HepG2 (cell line): ENCODE data around the gene TCEA3. TPM values are rescaled to one million over a fixed set of nuclear protein-coding genes. Genes with fewer than 3 reads are reported as not detected.

Experiments
- ATAC-seq: fragments of 200-7000 bp; cut with Tn5 transposase; 3 replicates; pipeline ENCODE4 v1.9.1; 2020; ENCODE audit warnings: mild to moderate bottlenecking, moderate library complexity
- BruUV-seq: library from RNA; stranded (reverse); fragments of 400-500 nt; replicated peaks from 2 replicates; lab custom pipeline; 2021; lab: Mats Ljungman, UMichigan
- CTCF ChIA-PET: fragments of 300-600 bp; formaldehyde crosslinking; extraction: SDS; loops from one replicate; lab custom pipeline; 2021; ENCODE audit warnings: low total read pairs, inconsistent platforms, low intra/inter-chr PET ratio; lab: Yijun Ruan, JAX
- POLR2A ChIA-PET: fragments of 350-600 bp; sonication (Branson Sonifier 250); formaldehyde crosslinking; loops from one replicate; lab custom pipeline; 2020; ENCODE audit warnings: antibody characterized with exemption, inconsistent platforms; lab: Yijun Ruan, JAX
- DNase-seq: peaks from one replicate; pipeline ENCODE4 v3.0.0-alpha.2; 2015; ENCODE audit warnings: low spot score
- FAIRE-seq: peaks from 3 replicates; lab custom pipeline; 2011; peaks lifted over from hg19 to GRCh38; lab: Jason Lieb, UNC
- H2AFZ ChIP-seq: one replicate; pipeline ENCODE4 v1.6.1; 2011; ENCODE audit warnings: low read length, inconsistent platforms
- H3K27ac ChIP-seq: fragments of 300-600 bp; 3 replicates; pipeline ENCODE4 v1.8.0; 2011; ENCODE audit warnings: mixed run types, mild to moderate bottlenecking, mixed read lengths, low read length, inconsistent platforms; ENCODE audit not compliant: insufficient read depth; ENCODE audit errors: extremely low read length
- H3K27me3 ChIP-seq, 2 experiments: fragments of 200-600 bp in 1 of 2; 2 replicates in 1 of 2; 3 replicates in 1 of 2; pipeline versions ENCODE4 v1.6.0 to v1.8.0; 2011; ENCODE audit warnings: low read length in 2 of 2, mild to moderate bottlenecking in 2 of 2, moderate library complexity in 2 of 2, inconsistent platforms in 1 of 2; ENCODE audit not compliant: insufficient read depth in 2 of 2, control insufficient read depth in 1 of 2
- H3K36me3 ChIP-seq, 2 experiments: fragments of 200-600 bp in 1 of 2; replicated peaks in 1 of 2; 2 replicates in 1 of 2; 3 replicates in 1 of 2; pipeline versions ENCODE4 v1.5.1 to v1.8.0; 2011; ENCODE audit warnings: low read length in 2 of 2, inconsistent platforms in 1 of 2; ENCODE audit not compliant: insufficient read depth in 2 of 2, control insufficient read depth in 1 of 2
- H3K4me1 ChIP-seq: 2 replicates; pipeline ENCODE4 v1.5.1; 2012; ENCODE audit warnings: low read length, inconsistent platforms; ENCODE audit not compliant: insufficient read depth
- H3K4me2 ChIP-seq: 2 replicates; pipeline ENCODE4 v1.6.0; 2011; ENCODE audit warnings: low read depth, low read length, inconsistent platforms
- H3K4me3 ChIP-seq, 3 experiments: fragments of 200-600 bp in 1 of 3; sonication (generic), shearing (Covaris generic) in 1 of 3; replicated peaks in 1 of 3; 2 replicates each; pipeline ENCODE4 v1.5.1; 2011 to 2016; ENCODE audit warnings: low read length in 3 of 3, inconsistent platforms in 2 of 3, low read depth in 2 of 3, mild to moderate bottlenecking in 2 of 3, control low read depth in 1 of 3, mixed read lengths in 1 of 3; ENCODE audit not compliant: insufficient read depth in 1 of 3
- H3K79me2 ChIP-seq: one replicate; pipeline ENCODE4 v1.6.1; 2011; ENCODE audit warnings: low read length, inconsistent platforms; ENCODE audit not compliant: insufficient read depth
- H3K9ac ChIP-seq: 2 replicates; pipeline ENCODE4 v1.6.0; 2011; ENCODE audit warnings: mild to moderate bottlenecking, low read depth, low read length, inconsistent platforms; ENCODE audit not compliant: insufficient read depth
- H3K9me3 ChIP-seq: 2 replicates; pipeline ENCODE4 v1.5.1; 2012; ENCODE audit warnings: mild to moderate bottlenecking, low read length
- H4K20me1 ChIP-seq: 2 replicates; pipeline ENCODE4 v1.6.0; 2011; ENCODE audit warnings: inconsistent platforms, mild to moderate bottlenecking, low read length, moderate library complexity; ENCODE audit not compliant: insufficient read depth
- CC2D1A ChIP-seq: sonication (generic); formaldehyde crosslinking; IDR thresholded peaks from 2 replicates; pipeline ENCODE4 v1.8.1; 2023; ENCODE audit warnings: mild to moderate bottlenecking, missing genetic modification reagents
- CREM ChIP-seq, 2 experiments: sonication (generic) in 1 of 2; formaldehyde crosslinking in 1 of 2; IDR thresholded peaks; 2 replicates each; pipeline versions ENCODE4 v1.4.0 to v1.6.1; 2016 to 2020; ENCODE audit warnings: antibody characterized with exemption in 1 of 2, mild to moderate bottlenecking in 1 of 2, missing genetic modification reagents in 1 of 2
- FLYWCH1 ChIP-seq: sonication (generic); formaldehyde crosslinking; IDR thresholded peaks from 2 replicates; pipeline ENCODE4 v1.8.1; 2023; ENCODE audit warnings: mild to moderate bottlenecking, missing genetic modification reagents
- KDM2A ChIP-seq: sonication (generic); formaldehyde crosslinking; IDR thresholded peaks from 2 replicates; pipeline ENCODE4 v1.4.0; 2020; ENCODE audit warnings: low read depth, missing genetic modification reagents, borderline replicate concordance
- MXD4 ChIP-seq: IDR thresholded peaks from 2 replicates; pipeline ENCODE4 v1.6.1; 2016; ENCODE audit warnings: mild to moderate bottlenecking, missing biosample characterization, missing genetic modification reagents
- YEATS2 ChIP-seq: sonication (generic); formaldehyde crosslinking; IDR thresholded peaks from 2 replicates; pipeline ENCODE4 v1.4.0; 2020; ENCODE audit warnings: missing genetic modification reagents, borderline replicate concordance
- ZNF317 ChIP-seq: sonication (generic); formaldehyde crosslinking; IDR thresholded peaks from 2 replicates; pipeline ENCODE4 v1.5.0; 2020; ENCODE audit warnings: mild to moderate bottlenecking, missing genetic modification reagents
- ZNF547 ChIP-seq: sonication (generic); formaldehyde crosslinking; IDR thresholded peaks from 2 replicates; pipeline ENCODE4 v1.5.1; 2020; ENCODE audit warnings: mild to moderate bottlenecking, missing genetic modification reagents
- ZNF720 ChIP-seq: sonication (generic); formaldehyde crosslinking; IDR thresholded peaks from 2 replicates; pipeline ENCODE4 v1.4.0; 2020; ENCODE audit warnings: missing genetic modification reagents
- ZNF75D ChIP-seq: sonication (generic); formaldehyde crosslinking; IDR thresholded peaks from 2 replicates; pipeline ENCODE4 v1.8.1; 2023; ENCODE audit warnings: missing genetic modification reagents, mild to moderate bottlenecking, borderline replicate concordance
- ZNF772 ChIP-seq: sonication (generic); formaldehyde crosslinking; IDR thresholded peaks from 2 replicates; pipeline ENCODE4 v1.5.0; 2020; ENCODE audit warnings: mild to moderate bottlenecking, missing genetic modification reagents
- ZNF773 ChIP-seq: sonication (generic); formaldehyde crosslinking; IDR thresholded peaks from 2 replicates; pipeline ENCODE4 v1.4.0; 2020; ENCODE audit warnings: missing genetic modification reagents, borderline replicate concordance
- WGBS: methylation state at CpG from one replicate; pipeline ENCODE4 v1.1.6; 2017; ENCODE audit warnings: low lambda C conversion rate; 5-methylcytosine and 5-hydroxymethylcytosine counted together
- in situ Hi-C: cut with HindIII; loops from 2 replicates; pipeline ENCODE4 v1.10.0; 2017; ENCODE audit warnings: low pct_unique_long_range_greater_than_20kb; ENCODE audit not compliant: extremely low pct_ligation_motif_present
- intact Hi-C: fragments of 100-400 bp; cut with micrococcal nuclease; formaldehyde crosslinking; loops from one replicate; pipeline ENCODE4 v1.10.0; 2022; ENCODE audit not compliant: unreplicated experiment
- polyA plus RNA-seq, 8 experiments: library from polyadenylated mRNA; depleted of rRNA in 3 of 8; stranded (reverse) in 7 of 8; unstranded in 1 of 8; fragments of >200 nt; fragmentation: Illumina TruSeq in 4 of 8; extraction: Trizol in 4 of 8; gene quantifications; 2 replicates each; pipeline versions ENCODE4 v1.2.1 to v1.2.3, GENCODE V29; 2011 to 2016; ENCODE audit warnings: low read depth in 4 of 8, missing spikeins in 1 of 8, mixed read lengths in 1 of 8; ENCODE audit not compliant: insufficient read depth in 1 of 8
- total RNA-seq, 5 experiments: library from RNA; depleted of rRNA; stranded (reverse); fragments of >200 nt; fragmentation: Illumina TruSeq; extraction: Trizol; gene quantifications; 2 replicates each; pipeline ENCODE4 v1.2.3, GENCODE V29; 2016; ENCODE audit warnings: low read depth in 1 of 5
- TF ChIP-seq, protein P1 (sequence below): sonication (generic); IDR thresholded peaks from 2 replicates; pipeline ENCODE4 v1.6.1; 2016; ENCODE audit warnings: low read depth, borderline replicate concordance
- TF ChIP-seq, protein P2 (sequence below): sonication (generic); formaldehyde crosslinking; IDR thresholded peaks from 2 replicates; pipeline ENCODE4 v1.8.0; 2022; ENCODE audit warnings: mild to moderate bottlenecking, missing genetic modification reagents; ENCODE audit not compliant: insufficient replicate concordance
- TF ChIP-seq, protein P3 (sequence below): sonication (generic); formaldehyde crosslinking; IDR thresholded peaks from 2 replicates; pipeline ENCODE4 v1.8.0; 2022; ENCODE audit warnings: missing genetic modification reagents, mild to moderate bottlenecking, moderate library complexity, borderline replicate concordance

TCEA3 gene
- total and polyA plus RNA-seq, 2 of the 13 experiments (the other 11 are each of a cell fraction or from before 2014, with no cell fraction given): 55.5 to 84.6 TPM

DNA sequence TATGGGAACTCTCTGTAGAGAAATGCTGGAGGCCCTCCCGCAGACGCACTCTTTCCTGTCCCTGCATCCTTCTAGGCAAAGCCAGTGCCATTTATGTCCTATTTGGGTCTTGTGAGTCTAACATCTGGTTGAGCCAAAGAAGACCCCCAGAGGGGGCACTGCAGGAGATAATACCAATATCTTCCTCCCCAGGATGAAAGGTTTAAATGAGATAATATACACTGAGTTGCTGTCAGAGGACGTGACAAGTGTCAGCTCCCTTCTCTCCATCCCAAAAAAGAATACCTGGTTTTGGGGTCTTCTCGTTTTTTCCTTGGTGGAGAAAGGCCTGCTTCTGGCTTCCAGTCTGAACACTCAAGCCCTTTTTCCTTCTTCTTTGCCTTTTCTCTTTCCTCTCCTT lies 7.6 kb downstream of the TCEA3 start:
- intact Hi-C loops (no loop called here), in situ Hi-C loops (no loop called here)
- H3K9ac ChIP-seq: no peak overlapping the region
- H3K27me3 ChIP-seq: no peaks in the 10 kb centered on the region
- no peak overlapping the region for H3K4me2 ChIP-seq
- H2AFZ ChIP-seq: no peak overlapping the region
- no peaks in the 10 kb centered on the region for H4K20me1 ChIP-seq
- 99% methylated on average over 4 of the region's 4 CpGs for WGBS
- BruUV-seq: no TSS peak
- TF ChIP-seq ZNF75D (CRISPR knock-in tag): no peak
- no peak for TF ChIP-seq CREM (IDR thresholded peaks at IDR 0.05)
- no peak for TF ChIP-seq CREM (CRISPR knock-in tag; IDR thresholded peaks at IDR 0.05)
- TF ChIP-seq, protein P1, sequence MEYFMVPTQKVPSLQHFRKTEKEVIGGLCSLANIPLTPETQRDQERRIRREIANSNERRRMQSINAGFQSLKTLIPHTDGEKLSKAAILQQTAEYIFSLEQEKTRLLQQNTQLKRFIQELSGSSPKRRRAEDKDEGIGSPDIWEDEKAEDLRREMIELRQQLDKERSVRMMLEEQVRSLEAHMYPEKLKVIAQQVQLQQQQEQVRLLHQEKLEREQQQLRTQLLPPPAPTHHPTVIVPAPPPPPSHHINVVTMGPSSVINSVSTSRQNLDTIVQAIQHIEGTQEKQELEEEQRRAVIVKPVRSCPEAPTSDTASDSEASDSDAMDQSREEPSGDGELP: no peak
- TF ChIP-seq, all 625 proteins: peak for 0
- no peak overlapping the region for H3K4me3 ChIP-seq
- H3K9me3 ChIP-seq: no peaks in the 10 kb centered on the region
- peaks cover 27% of the 10 kb centered on the region for H3K79me2 ChIP-seq
- peaks cover 11 to 32% of the 10 kb centered on the region in 2 experiments for H3K36me3 ChIP-seq
- POLR2A ChIA-PET: no interaction called here
- FAIRE-seq: no peak
- CTCF ChIA-PET: no interaction called here
- no peak for DNase-seq
- ATAC-seq: no peak
- peaks cover 47% of the 10 kb centered on the region for H3K4me1 ChIP-seq
- H3K27ac ChIP-seq: peak overlapping the region; percentile 23

DNA sequence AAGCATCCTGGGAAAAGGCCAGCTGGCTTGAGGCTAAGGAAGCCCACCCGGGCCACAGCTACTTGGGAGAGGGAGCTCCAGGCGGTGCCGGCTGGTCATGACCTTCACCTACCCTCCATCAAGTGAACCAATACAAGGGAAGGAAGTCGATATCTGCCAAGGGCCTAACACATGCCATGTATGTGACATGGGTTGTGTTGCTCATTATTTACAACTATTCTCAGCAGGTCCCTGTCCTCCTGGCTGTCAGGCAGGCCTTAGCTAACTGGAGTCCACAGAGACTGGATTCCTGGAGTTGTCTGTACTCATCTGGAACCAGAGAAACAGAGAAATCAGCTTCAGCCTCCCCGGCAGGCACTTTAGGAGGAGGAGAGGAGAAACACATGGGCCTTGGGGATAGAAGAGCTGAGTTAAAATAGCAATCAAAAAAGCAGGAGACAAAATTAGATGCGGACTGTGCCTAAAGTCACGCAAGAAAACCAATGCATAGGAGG lies 15.7 kb downstream of the TCEA3 start:
- BruUV-seq: no TSS peak
- no peaks in the 10 kb centered on the region for H3K4me1 ChIP-seq
- TF ChIP-seq ZNF720 (CRISPR knock-in tag) (no peak), ZNF773 (CRISPR knock-in tag) (no peak), MXD4 (CRISPR knock-in tag) (no peak), ZNF317 (CRISPR knock-in tag) (no peak), ZNF547 (no peak), CC2D1A (no peak), FLYWCH1 (CRISPR knock-in tag) (no peak), ZNF772 (CRISPR knock-in tag) (no peak), YEATS2 (CRISPR knock-in tag) (no peak), KDM2A (no peak)
- TF ChIP-seq, protein P2, sequence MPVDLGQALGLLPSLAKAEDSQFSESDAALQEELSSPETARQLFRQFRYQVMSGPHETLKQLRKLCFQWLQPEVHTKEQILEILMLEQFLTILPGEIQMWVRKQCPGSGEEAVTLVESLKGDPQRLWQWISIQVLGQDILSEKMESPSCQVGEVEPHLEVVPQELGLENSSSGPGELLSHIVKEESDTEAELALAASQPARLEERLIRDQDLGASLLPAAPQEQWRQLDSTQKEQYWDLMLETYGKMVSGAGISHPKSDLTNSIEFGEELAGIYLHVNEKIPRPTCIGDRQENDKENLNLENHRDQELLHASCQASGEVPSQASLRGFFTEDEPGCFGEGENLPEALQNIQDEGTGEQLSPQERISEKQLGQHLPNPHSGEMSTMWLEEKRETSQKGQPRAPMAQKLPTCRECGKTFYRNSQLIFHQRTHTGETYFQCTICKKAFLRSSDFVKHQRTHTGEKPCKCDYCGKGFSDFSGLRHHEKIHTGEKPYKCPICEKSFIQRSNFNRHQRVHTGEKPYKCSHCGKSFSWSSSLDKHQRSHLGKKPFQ (CRISPR knock-in tag): no peak
- TF ChIP-seq, protein P3, sequence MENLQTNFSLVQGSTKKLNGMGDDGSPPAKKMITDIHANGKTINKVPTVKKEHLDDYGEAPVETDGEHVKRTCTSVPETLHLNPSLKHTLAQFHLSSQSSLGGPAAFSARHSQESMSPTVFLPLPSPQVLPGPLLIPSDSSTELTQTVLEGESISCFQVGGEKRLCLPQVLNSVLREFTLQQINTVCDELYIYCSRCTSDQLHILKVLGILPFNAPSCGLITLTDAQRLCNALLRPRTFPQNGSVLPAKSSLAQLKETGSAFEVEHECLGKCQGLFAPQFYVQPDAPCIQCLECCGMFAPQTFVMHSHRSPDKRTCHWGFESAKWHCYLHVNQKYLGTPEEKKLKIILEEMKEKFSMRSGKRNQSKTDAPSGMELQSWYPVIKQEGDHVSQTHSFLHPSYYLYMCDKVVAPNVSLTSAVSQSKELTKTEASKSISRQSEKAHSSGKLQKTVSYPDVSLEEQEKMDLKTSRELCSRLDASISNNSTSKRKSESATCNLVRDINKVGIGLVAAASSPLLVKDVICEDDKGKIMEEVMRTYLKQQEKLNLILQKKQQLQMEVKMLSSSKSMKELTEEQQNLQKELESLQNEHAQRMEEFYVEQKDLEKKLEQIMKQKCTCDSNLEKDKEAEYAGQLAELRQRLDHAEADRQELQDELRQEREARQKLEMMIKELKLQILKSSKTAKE (CRISPR knock-in tag): no peak
- FAIRE-seq: no peak
- H3K36me3 ChIP-seq: peaks cover 9 to 48% of the 10 kb centered on the region in 2 experiments; a peak in 4 of 5 replicates
- no peaks in the 10 kb centered on the region for H4K20me1 ChIP-seq
- no peak overlapping the region for H3K9ac ChIP-seq
- no peak overlapping the region for H3K4me3 ChIP-seq
- no peak overlapping the region for H3K4me2 ChIP-seq
- no peak for DNase-seq
- ChIA-PET CTCF (no interaction called here), POLR2A (no interaction called here)
- H2AFZ ChIP-seq: no peak overlapping the region
- intact Hi-C loops (no loop called here), in situ Hi-C loops (no loop called here)
- H3K9me3 ChIP-seq: no peaks in the 10 kb centered on the region
- no peaks in the 10 kb centered on the region for H3K27me3 ChIP-seq
- H3K27ac ChIP-seq: no peak overlapping the region
- 95% methylated on average over 7 of the region's 7 CpGs for WGBS
- no peaks in the 10 kb centered on the region for H3K79me2 ChIP-seq
- ATAC-seq: no peak
